Calu3 (cell line): ENCODE measurements around the gene PTPRG. TPM values are rescaled to one million over a fixed set of nuclear protein-coding genes. Genes with fewer than 3 reads are reported as not detected.

Source experiments
- BruUV-seq: library from RNA; stranded (reverse); fragments of 400-500 nt; replicated peaks from 2 replicates; lab custom pipeline; 2021; lab: Mats Ljungman, UMichigan
- CTCF ChIA-PET: fragments of 300-600 bp; sonication (Branson Sonifier 250); formaldehyde crosslinking; loops from one replicate; lab custom pipeline; 2022; ENCODE audit warnings: antibody characterized with exemption; lab: Charles Lee
- DNase-seq: peaks from one replicate; pipeline ENCODE4 v3.0.0; 2022
- H3K27ac Mint-ChIP-seq: one replicate; pipeline ENCODE4 v1.8.0; 2022; ENCODE audit warnings: mixed read lengths; ENCODE audit not compliant: unreplicated experiment
- H3K27me3 Mint-ChIP-seq: one replicate; pipeline ENCODE4 v1.8.0; 2022; ENCODE audit warnings: mixed read lengths; ENCODE audit not compliant: unreplicated experiment
- H3K36me3 Mint-ChIP-seq: one replicate; pipeline ENCODE4 v1.8.0; 2022; ENCODE audit warnings: mild to moderate bottlenecking, moderate library complexity, mixed read lengths; ENCODE audit not compliant: insufficient read depth, unreplicated experiment
- H3K4me1 Mint-ChIP-seq: one replicate; pipeline ENCODE4 v1.8.0; 2022; ENCODE audit warnings: mild to moderate bottlenecking, low read depth, mixed read lengths; ENCODE audit not compliant: unreplicated experiment
- H3K4me3 Mint-ChIP-seq: one replicate; pipeline ENCODE4 v1.8.0; 2022; ENCODE audit warnings: mild to moderate bottlenecking, low read depth, moderate library complexity, mixed read lengths; ENCODE audit not compliant: unreplicated experiment
- H3K9me3 Mint-ChIP-seq: one replicate; pipeline ENCODE4 v1.8.0; 2022; ENCODE audit warnings: low read depth, mixed read lengths; ENCODE audit not compliant: unreplicated experiment
- CTCF ChIP-seq: fragments of 200-600 bp; IDR thresholded peaks from one replicate; pipeline ENCODE4 v1.8.0; 2022; ENCODE audit warnings: antibody characterized with exemption; ENCODE audit not compliant: unreplicated experiment
- intact Hi-C: fragments of 100-400 bp; cut with micrococcal nuclease; formaldehyde crosslinking; loops from one replicate; pipeline ENCODE4 v1.10.0; 2022; ENCODE audit not compliant: unreplicated experiment
- total RNA-seq: library from RNA; stranded (reverse); gene quantifications from 2 replicates; pipeline ENCODE4 v1.2.3, GENCODE V29; 2022

The PTPRG gene
- total RNA-seq, 1 experiment from 2014 or later, result 0.35 TPM

- H3K9me3 Mint-ChIP-seq, result no peaks in the 10 kb centered on the region
- no TSS peak for BruUV-seq
- H3K36me3 Mint-ChIP-seq, result no peaks in the 10 kb centered on the region
- no peaks in the 10 kb centered on the region for H3K27me3 Mint-ChIP-seq
- H3K4me1 Mint-ChIP-seq, result no peaks in the 10 kb centered on the region
- DNase-seq, result no peak
- intact Hi-C loops, result no loop called here
- no peak for TF ChIP-seq CTCF
- no peak overlapping the region for H3K27ac Mint-ChIP-seq
- CTCF ChIA-PET, result no interaction called here
- no peak overlapping the region for H3K4me3 Mint-ChIP-seq
Measured at GRCh38 chr3:62249484-62249776, 688.1 kb downstream of the PTPRG start.

GRCh38 chr3:62249855-62250543, 688.6 kb downstream of the PTPRG start:
- no peak for DNase-seq
- intact Hi-C loops, result no loop called here
- H3K4me1 Mint-ChIP-seq, result no peaks in the 10 kb centered on the region
- no peaks in the 10 kb centered on the region for H3K36me3 Mint-ChIP-seq
- H3K27ac Mint-ChIP-seq, result no peak overlapping the region
- no peaks in the 10 kb centered on the region for H3K9me3 Mint-ChIP-seq
- CTCF ChIA-PET, result interaction anchor here (0.7 kb wide), 1 partner anchor 340 kb away, joined by 3 read pairs; no protein-coding TSS in a partner anchor
- TF ChIP-seq CTCF, result no peak
- H3K4me3 Mint-ChIP-seq, result no peak overlapping the region
- H3K27me3 Mint-ChIP-seq, result no peaks in the 10 kb centered on the region
- BruUV-seq, result no TSS peak

GRCh38 chr3:62252438-62253157, 691.2 kb downstream of the PTPRG start:
- Mint-ChIP-seq H3K4me3 (no peak overlapping the region), H3K9me3 (no peaks in the 10 kb centered on the region), H3K4me1 (no peaks in the 10 kb centered on the region), H3K36me3 (no peaks in the 10 kb centered on the region), H3K27me3 (no peaks in the 10 kb centered on the region), H3K27ac (no peak overlapping the region)
- DNase-seq, result no peak
- intact Hi-C loops, result no loop called here
- no TSS peak for BruUV-seq
- no peak for TF ChIP-seq CTCF
- CTCF ChIA-PET, result no interaction called here

- intact Hi-C loops, result no loop called here
- no peaks in the 10 kb centered on the region for H3K9me3 Mint-ChIP-seq
- TF ChIP-seq CTCF, result no peak
- H3K4me3 Mint-ChIP-seq, result no peak overlapping the region
- BruUV-seq, result no TSS peak
- CTCF ChIA-PET, result no interaction called here
- no peaks in the 10 kb centered on the region for H3K27me3 Mint-ChIP-seq
- no peaks in the 10 kb centered on the region for H3K4me1 Mint-ChIP-seq
- no peaks in the 10 kb centered on the region for H3K36me3 Mint-ChIP-seq
- no peak for DNase-seq
- no peak overlapping the region for H3K27ac Mint-ChIP-seq
Measured at GRCh38 chr3:62253971-62254370, 692.6 kb downstream of the PTPRG start.
